T47D (cell line): ENCODE results near the gene KLHL30.
"Not testable (repeated sequence)": the region's sequence is repeated elsewhere in the genome, so short reads cannot be mapped to it uniquely, and the experiment has no call there.

Source experiments
- DNase-seq, 2 experiments: peaks; one replicate each; pipeline versions ENCODE4 v3.0.0 to v3.0.0-alpha.2; 2011 to 2012; ENCODE audit warnings: low read depth in 1 of 2, low spot score in 1 of 2
- JUND ChIP-seq: IDR thresholded peaks from 2 replicates; pipeline ENCODE4 v1.6.1; 2012; ENCODE audit warnings: low read depth
- in situ Hi-C: cut with HindIII; loops from 2 replicates; pipeline ENCODE4 v1.10.0; 2016; ENCODE audit warnings: low sequenced_read_pairs, low pct_unique_long_range_greater_than_20kb

KLHL30 gene

DNA sequence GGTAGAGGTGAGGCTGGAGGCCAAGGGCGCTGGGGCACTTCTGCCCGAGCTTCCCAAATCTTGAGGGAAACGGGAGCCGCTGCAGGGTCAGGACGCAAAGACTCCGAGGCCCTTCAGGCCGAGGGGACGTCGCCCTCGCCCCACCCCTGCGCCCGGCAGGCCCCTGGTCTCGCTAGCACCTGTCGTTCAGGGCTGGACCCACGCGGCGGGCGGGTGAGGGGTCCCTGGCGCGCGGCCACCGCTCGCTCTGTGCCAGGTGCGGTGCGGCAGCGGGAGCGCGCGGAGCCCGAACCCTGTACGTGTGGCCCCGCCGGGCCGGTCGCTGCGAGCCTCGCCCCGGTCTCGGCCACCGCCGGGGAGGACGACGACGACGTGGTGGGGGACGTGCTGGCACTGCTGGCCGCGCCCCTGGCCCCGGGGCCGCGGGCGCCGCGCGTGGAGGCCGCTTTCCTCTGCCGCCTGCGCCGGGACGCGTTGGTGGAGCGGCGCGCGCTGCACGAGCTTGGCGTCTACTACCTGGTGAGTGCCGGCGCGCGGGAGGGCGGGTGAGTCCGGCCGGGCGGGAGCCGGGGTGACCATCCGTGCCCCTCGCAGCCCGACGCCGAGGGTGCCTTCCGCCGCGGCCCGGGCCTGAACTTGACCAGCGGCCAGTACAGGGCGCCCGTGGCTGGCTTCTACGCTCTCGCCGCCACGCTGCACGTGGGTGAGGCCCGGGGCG is 25.2 kb downstream of the KLHL30 start:
- peak; percentile 30 to 45 for DNase-seq
- in situ Hi-C loops: no loop called here
- TF ChIP-seq JUND: no peak

DNA sequence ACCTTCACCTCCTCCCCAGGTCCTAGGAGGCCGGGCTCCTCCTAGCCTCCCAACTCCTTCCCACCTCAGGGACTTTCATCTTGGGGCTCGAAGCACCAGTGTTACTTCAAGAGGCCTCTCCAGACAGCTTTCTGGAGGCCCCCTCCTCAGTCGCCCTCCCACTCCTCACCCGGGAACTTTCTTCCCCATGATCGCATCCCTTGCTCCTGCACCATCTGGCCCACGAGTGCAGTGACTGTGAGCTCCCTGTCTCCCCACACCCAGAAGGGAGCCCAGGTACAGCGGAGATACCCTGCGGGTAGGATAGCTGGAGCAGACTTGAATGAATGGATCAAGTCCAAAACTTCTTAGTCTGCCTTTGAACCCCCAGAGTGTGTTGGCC is 26.4 kb downstream of the KLHL30 start:
- in situ Hi-C loops: no loop called here
- TF ChIP-seq JUND: no peak
- no peak for DNase-seq

DNA sequence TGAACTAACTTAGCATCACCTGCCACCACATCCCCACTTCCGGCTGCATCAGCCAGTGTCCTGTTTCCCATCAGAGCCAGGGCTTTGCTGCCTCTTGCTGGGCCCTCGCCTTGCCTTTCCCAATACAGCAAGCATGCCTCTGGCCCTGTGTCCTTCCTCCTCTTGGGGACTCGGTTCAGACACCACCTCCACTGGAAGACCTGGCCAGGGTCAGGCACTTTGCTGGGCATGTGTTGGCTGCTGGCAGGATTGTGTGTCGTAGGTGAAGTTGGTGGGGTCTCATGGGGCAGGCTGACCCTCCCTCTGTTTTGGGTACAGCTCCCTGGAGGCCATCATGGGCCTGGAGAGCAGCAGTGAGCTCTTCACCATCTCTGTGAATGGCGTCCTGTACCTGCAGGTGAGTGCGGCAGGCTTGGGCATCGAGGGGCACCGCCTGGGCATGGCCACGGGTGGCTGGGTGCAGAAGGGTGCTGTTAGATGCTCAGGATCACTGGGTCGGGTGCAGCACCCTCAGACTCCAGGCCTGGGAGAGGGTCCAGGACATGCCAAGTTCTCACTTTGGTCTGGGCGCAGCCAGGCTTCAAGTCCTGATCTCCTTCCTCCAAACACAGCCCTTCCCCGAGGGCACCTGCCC is 26.9 kb downstream of the KLHL30 start:
- no peak for TF ChIP-seq JUND
- no peak for DNase-seq
- in situ Hi-C loops: no loop called here

DNA sequence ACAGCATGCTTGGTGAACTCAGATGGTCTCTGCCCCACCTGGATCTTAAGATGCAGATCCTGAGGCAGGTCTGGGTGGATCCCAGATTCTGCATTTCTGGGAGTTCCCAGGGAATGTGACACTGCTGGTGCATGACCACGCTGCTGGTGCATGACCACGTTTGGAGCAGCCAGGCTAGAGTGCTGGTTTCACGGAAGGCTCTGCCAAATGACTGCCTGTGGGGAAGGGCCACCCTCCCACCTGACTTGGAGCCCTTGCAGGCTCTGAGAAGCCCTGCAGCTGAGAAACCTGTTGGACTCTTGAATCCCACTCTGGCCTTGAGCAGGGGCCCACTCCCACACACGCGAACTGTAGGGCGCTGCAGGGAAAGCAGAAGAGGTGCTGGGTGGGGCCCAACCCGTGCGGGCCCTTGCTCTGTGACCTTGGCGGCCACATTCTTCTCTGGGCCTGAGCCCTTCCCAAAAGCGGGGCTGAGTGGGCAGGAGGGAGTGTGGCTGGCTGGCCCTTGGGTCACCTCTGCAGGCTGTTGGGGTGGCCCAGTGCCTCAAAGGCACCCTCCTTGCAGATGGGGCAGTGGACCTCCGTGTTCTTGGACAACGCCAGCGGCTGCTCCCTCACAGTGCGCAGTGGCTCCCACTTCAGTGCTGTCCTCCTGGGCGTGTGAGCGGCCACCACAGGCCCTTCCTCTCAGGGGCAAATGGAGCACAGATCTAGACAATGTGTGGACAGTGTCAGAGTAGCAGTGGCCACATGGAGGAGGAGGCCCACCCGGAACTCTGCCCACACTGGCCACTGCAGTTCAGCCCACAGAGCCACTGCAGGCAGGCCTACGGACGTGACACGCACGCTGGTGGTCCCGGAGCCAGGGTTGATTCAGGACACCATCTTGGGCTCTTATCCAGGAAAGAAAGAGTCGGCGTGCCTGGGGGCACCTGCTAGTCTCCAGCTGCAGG is 28.2 kb downstream of the KLHL30 start:
- TF ChIP-seq JUND: no peak
- in situ Hi-C loops: no loop called here
- DNase-seq: no peak

DNA sequence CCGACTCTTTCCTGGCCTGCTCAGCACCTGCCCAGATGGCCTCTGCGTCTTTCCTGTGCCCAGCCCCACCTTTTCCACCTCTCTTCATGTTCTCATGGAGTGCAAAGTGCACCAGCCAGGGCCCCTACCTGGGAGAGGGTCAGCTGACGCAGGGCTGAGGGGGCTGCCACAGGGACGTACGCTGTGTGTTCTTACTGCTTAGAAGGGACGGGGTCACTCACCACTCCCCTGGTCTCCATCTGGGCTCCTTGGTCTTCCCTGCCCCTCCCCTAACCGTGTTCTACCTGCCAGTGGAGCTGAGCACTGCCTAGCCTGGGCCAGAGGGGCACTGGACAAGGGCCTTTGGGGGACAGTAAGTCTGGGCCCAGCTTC is 28.9 kb downstream of the KLHL30 start:
- in situ Hi-C loops: no loop called here
- no peak for TF ChIP-seq JUND
- DNase-seq: no peak

DNA sequence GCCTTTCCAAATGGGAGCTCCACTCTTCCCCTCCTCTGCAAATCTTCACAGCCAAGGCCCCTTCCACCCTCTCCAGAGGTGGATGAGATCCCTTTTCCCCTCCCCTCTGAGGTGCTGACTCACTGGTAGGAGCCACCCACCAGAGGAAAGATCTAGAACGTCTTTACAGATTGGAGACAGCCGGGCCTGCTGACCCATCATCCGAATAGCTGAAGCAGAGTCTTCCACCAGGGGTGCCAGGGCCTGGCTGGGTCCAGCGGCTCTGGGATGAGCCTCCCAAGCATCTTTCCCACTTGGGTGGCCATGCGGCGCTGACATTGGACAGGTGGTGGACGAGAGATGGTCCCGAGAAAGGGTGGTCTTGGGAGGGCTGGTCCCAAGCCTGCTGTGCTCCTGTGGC is 29.3 kb downstream of the KLHL30 start:
- DNase-seq: no peak
- in situ Hi-C loops: no loop called here

DNA sequence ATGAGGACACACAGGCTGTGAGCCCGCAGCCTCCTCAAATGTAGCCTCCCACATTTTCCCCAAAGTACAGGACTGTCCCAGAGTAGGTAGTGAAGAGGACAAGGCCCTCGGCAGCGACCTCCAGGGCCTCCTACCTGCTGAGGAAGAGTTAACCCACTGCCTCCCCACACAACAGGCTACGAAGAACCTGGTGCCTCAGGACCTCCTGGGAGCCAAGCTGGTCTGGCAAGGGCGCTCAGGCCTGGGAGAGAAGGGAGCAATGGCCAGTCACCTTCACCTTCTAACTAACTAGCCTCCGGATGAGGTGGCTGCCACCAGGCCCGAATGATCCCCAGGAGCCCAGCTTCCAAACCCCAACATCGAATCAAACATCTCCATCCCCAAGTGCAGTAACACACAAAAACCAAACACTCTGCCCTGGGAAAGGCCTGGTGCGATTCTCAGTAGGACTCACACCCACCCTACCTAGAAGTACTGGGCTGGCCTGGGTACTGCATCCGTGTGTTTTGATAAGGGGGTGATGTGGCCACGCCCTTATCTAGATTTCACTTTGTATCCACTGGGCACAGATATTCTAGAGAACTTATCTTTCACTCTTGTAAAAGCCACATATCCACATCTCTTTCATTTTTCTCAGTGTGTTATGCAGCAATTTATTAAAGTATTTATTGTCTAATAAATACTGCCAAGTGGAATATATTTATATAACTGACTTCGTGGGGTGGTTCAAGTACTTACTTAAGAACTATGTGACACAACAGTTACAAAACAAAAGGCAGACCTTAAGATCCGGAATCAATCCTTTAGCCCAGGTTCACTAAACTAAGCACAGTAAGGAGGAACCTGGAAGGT is 30.0 kb downstream of the KLHL30 start:
- no peak for TF ChIP-seq JUND
- in situ Hi-C loops: no loop called here
- DNase-seq: no peak

More for the DNA sequence above, 29.3 kb downstream of the KLHL30 start:
- TF ChIP-seq JUND: no peak

DNA sequence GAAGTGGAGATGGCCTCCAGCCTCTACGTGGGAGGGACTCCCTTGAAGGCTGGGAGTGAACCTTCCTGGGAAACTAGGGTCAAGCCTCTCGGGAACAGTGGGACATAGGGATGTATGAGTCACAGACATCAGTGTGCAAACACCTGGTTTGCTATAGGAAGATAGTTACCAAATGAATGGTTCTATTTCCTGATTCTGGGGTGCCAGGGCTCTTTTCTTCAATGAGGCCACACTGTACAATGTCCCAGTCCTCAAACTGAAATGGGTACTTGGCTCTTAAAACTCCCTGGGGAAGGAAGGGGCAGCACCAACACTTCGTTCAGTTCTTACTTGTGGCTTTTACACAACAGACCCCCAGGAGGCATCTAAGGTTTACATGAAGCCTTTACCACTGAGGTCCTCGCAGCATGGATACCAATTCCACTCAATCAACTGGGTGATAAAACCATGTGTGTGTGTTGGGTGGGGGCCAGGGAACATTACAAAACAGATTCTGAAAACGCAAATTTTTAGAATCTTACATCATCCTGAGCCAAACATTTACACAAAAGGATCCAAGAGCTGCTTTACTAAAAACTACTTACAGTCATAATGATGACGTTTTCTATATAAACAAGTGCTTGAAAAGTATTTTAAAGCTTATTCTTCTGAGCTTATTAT is 30.7 kb downstream of the KLHL30 start:
- in situ Hi-C loops: no loop called here
- TF ChIP-seq JUND: no peak
- no peak for DNase-seq

DNA sequence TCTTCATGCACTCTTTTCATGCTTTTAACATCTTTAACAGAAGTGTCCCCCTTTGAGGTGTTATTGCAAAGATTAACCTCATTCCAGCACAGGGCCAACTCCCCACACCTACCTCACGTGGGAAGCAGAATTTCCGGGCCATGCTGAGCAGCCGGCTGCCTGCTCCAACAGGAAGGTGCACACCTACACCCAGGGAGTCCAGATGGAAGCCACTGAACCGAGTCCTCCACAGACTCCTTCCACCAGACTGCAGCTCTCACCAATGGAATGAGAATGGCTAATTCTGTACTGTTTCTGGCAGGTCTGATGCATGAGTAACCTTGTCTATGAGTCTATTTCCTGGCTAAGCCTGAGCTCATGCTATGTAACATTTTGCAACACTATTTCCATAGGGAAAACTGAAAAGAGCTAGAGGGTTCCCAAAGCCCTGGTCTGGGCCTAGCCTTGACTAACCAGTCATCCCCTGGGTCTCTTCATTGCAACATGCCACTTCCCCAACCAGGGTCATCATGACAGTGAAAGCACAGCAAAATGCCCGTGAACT is 31.3 kb downstream of the KLHL30 start:
- in situ Hi-C loops: no loop called here
- no peak for TF ChIP-seq JUND
- no peak for DNase-seq

DNA sequence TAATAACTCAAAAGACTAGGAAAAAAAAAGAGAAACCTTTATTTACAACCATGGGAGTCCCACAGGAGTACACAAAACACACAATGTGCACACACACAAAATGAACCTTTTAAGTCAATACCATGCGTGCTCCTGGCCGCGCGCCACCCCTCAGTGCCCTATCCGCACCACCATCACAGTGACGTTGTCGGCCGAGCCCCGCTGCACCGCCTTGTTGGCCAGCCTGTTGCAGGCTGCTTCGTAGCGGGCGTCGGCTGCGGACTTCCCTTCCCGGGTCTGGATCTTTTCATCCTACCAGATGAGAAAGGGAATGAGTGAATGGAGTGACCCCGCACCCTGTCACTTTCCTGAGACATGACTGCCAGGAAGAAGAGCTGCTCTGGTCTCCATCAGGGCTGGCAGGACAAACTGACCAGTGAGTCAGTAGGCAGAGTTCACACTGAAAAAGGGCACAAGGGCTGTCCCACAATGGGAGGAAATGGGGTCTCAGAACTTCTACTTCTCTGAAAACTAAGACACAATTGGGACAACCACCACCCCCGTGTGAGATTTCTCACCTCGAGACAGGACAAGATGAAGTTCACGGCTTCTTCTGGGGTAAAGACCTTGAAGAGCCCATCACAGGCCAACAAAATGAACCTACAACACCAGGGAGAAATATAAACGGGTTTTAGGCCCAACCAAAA is 32.1 kb downstream of the KLHL30 start:
- in situ Hi-C loops: no loop called here
- TF ChIP-seq JUND: no peak
- no peak for DNase-seq

DNA sequence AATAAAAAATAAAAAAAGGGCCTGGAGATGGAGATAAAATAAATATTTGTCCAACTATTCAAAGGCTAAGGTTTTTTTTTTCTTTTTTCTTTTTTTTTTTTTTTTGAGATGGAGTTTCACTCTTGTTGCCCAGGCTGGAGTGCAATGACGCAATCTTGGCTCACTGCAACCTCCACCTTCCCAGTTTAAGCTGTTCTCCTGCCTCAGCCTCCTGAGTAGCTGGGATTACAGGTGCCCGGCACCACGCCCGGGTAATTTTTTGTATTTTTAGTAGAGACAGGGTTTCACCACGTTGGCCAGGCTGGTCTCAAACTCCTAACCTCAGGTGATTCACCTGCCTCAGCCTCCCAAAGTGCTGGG is 32.6 kb downstream of the KLHL30 start:
- DNase-seq, in situ Hi-C loops: not testable (repeated sequence)
